Spleen (tissue), 11 donors: ENCODE data around the gene AGBL1. TPM values are rescaled to one million over a fixed set of nuclear protein-coding genes. Genes with fewer than 3 reads are reported as not detected.

ENCODE experiments used
- DNase-seq: peaks from one replicate; pipeline ENCODE4 v3.0.0-alpha.2; 2020
- H3K27ac ChIP-seq, 8 donors: fragments of 200-600 bp; sonication (generic) in 7 of 8; 1 replicate in 4 of 8; 2 replicates in 4 of 8; pipeline versions ENCODE4 v1.5.0 to v1.8.0; 2016 to 2021; ENCODE audit warnings: inconsistent platforms in 4 of 8, mild to moderate bottlenecking in 4 of 8, moderate library complexity in 1 of 8
- H3K27me3 ChIP-seq, 7 donors: fragments of 200-600 bp; sonication (generic) in 6 of 7; replicated peaks in 1 of 7; 1 replicate in 4 of 7; 2 replicates in 3 of 7; pipeline versions ENCODE4 v1.5.0 to v1.8.0; 2016 to 2021; ENCODE audit warnings: inconsistent platforms in 3 of 7, mild to moderate bottlenecking in 1 of 7
- H3K36me3 ChIP-seq, 6 donors: fragments of 200-600 bp; sonication (generic) in 5 of 6; 1 replicate in 4 of 6; 2 replicates in 2 of 6; pipeline versions ENCODE4 v1.5.0 to v1.8.0; 2016 to 2021; ENCODE audit warnings: inconsistent platforms in 2 of 6
- H3K4me1 ChIP-seq, 6 donors: fragments of 200-600 bp; sonication (generic) in 5 of 6; 1 replicate in 3 of 6; 2 replicates in 3 of 6; pipeline versions ENCODE4 v1.5.0 to v1.8.0; 2016 to 2021; ENCODE audit warnings: inconsistent platforms in 3 of 6
- H3K4me3 ChIP-seq, 8 donors: fragments of 200-600 bp; sonication (generic) in 7 of 8; 1 replicate in 4 of 8; 2 replicates in 4 of 8; pipeline versions ENCODE4 v1.5.0 to v1.8.0; 2016 to 2021; ENCODE audit warnings: inconsistent platforms in 4 of 8, mild to moderate bottlenecking in 4 of 8, moderate library complexity in 2 of 8
- H3K9me3 ChIP-seq, 8 donors: fragments of 200-600 bp; sonication (generic) in 7 of 8; 1 replicate in 4 of 8; 2 replicates in 4 of 8; pipeline versions ENCODE4 v1.5.0 to v1.8.0; 2016 to 2021; ENCODE audit warnings: inconsistent platforms in 4 of 8
- CTCF ChIP-seq, 11 experiments: fragments of 200-600 bp in 7 of 11; fragments of 450-650 bp in 4 of 11; sonication (generic) in 4 of 11; IDR thresholded peaks in 8 of 11; conservative IDR thresholded peaks in 3 of 11; 1 replicate in 7 of 11; 2 replicates in 4 of 11; pipeline versions ENCODE4 v1.4.0 to v1.8.0; 2016 to 2021; ENCODE audit warnings: antibody characterized with exemption in 11 of 11, inconsistent platforms in 4 of 11, mild to moderate bottlenecking in 1 of 11
- POLR2A ChIP-seq, 3 donors: fragments of 450-650 bp; IDR thresholded peaks; one replicate each; pipeline ENCODE4 v1.5.1; 2017; ENCODE audit warnings: antibody characterized with exemption in 3 of 3, mild to moderate bottlenecking in 1 of 3
- POLR2AphosphoS5 ChIP-seq, 3 donors: sonication (generic); formaldehyde crosslinking; IDR thresholded peaks; one replicate each; pipeline ENCODE4 v1.5.1; 2017; ENCODE audit warnings: antibody characterized with exemption in 3 of 3
- WGBS, 5 donors: extraction: QIAGEN DNeasy Blood & Tissue Kit in 3 of 5; methylation state at CpG; one replicate each; pipeline versions ENCODE4 v1.1.5 to v1.1.7; 2013 to 2018; 5-methylcytosine and 5-hydroxymethylcytosine counted together
- intact Hi-C: fragments of 100-400 bp; cut with DNase I; formaldehyde crosslinking; loops from one replicate; pipeline ENCODE4 v1.15.0; 2023; ENCODE audit warnings: low total_unique reads
- polyA plus RNA-seq, 3 donors: library from polyadenylated mRNA; stranded (reverse); fragments of 200-250 nt; gene quantifications; one replicate each; pipeline ENCODE4 v1.2.1, GENCODE V29; 2013
- total RNA-seq, 7 donors: library from RNA; depleted of rRNA in 3 of 7; stranded (reverse); fragments of >200 nt in 3 of 7; fragmentation: NEBNext Ultra II Directional in 4 of 7; extraction: Animal tissue kit (Norgen Biotek cat#: 25700) in 4 of 7; gene quantifications; one replicate each; pipeline versions ENCODE4 v1.1.0 to v1.2.1, GENCODE V29; 2016 to 2021
- donor health status: healthy with polysubstance abuse.
- donor health status: DM: no; HTN: no; CAD: no; lungs with moderate emphysema.
- donor health status: DM: no; HTN: no; CAD: no.
- donor health status: Bipolar disorder and iron deficiency.
- donor health status: healthy.
- donor health status: DM: no; HTN: no; CAD: no.
- donor health status: DM: yes; HTN: yes; CAD: no.

The AGBL1 gene
- total and polyA plus RNA-seq, 10 donors: not detected

- Histone ChIP-seq H3K27me3 (peaks cover 0 to 4% (median 0%) of the 10 kb centered on the region in 7 donors), H3K27ac (no peak overlapping the region), H3K9me3 (no peaks in the 10 kb centered on the region), H3K4me1 (peaks cover 0 to 18% (median 0%) of the 10 kb centered on the region in 6 donors), H3K36me3 (no peaks in the 10 kb centered on the region), H3K4me3 (no peak overlapping the region)
- intact Hi-C loops: no loop called here
- DNase-seq: no peak
- 25 to 41% (median 37%) methylated on average over 4 of the region's 4 CpGs for WGBS, 5 donors
- TF ChIP-seq CTCF (IDR thresholded peaks at IDR 0.05 in 8 of 11, conservative IDR thresholded peaks at IDR 0.05 in 3 of 11) (no peak), POLR2AphosphoS5 (IDR thresholded peaks at IDR 0.05) (no peak), POLR2A (IDR thresholded peaks at IDR 0.05) (no peak)
These were observed 839.9 kb downstream of the AGBL1 start for GRCh38 chr15:86919581-86919980.

GRCh38 chr15:86929461-86929860 lies 849.8 kb downstream of the AGBL1 start:
- DNase-seq: no peak
- no peaks in the 10 kb centered on the region for H3K4me1 ChIP-seq
- WGBS, 5 donors: 80 to 92% (median 86%) methylated on average over 2 of the region's 2 CpGs
- no peak overlapping the region for H3K27ac ChIP-seq
- H3K4me3 ChIP-seq: no peak overlapping the region
- H3K9me3 ChIP-seq: no peaks in the 10 kb centered on the region
- TF ChIP-seq POLR2AphosphoS5 (IDR thresholded peaks at IDR 0.05) (no peak), POLR2A (IDR thresholded peaks at IDR 0.05) (no peak), CTCF (IDR thresholded peaks at IDR 0.05 in 8 of 11, conservative IDR thresholded peaks at IDR 0.05 in 3 of 11) (no peak)
- no peaks in the 10 kb centered on the region for H3K36me3 ChIP-seq
- H3K27me3 ChIP-seq: no peaks in the 10 kb centered on the region
- intact Hi-C loops: no loop called here

- H3K27me3 ChIP-seq: no peaks in the 10 kb centered on the region
- 78 to 90% (median 81%) methylated on average over 4 of the region's 4 CpGs for WGBS, 5 donors
- H3K27ac ChIP-seq: no peak overlapping the region
- no peak overlapping the region for H3K4me3 ChIP-seq
- H3K4me1 ChIP-seq: no peaks in the 10 kb centered on the region
- intact Hi-C loops: no loop called here
- H3K36me3 ChIP-seq: no peaks in the 10 kb centered on the region
- H3K9me3 ChIP-seq: peaks cover 0 to 6% (median 2%) of the 10 kb centered on the region in 8 donors
- TF ChIP-seq CTCF (IDR thresholded peaks at IDR 0.05 in 8 of 11, conservative IDR thresholded peaks at IDR 0.05 in 3 of 11) (no peak), POLR2A (IDR thresholded peaks at IDR 0.05) (no peak), POLR2AphosphoS5 (IDR thresholded peaks at IDR 0.05) (no peak)
- DNase-seq: no peak
These were observed 852.8 kb downstream of the AGBL1 start for GRCh38 chr15:86932456-86932855.

- intact Hi-C loops: no loop called here
- TF ChIP-seq CTCF (IDR thresholded peaks at IDR 0.05 in 8 of 11, conservative IDR thresholded peaks at IDR 0.05 in 3 of 11): no peak
- TF ChIP-seq POLR2A (IDR thresholded peaks at IDR 0.05): no peak
- TF ChIP-seq POLR2AphosphoS5 (IDR thresholded peaks at IDR 0.05): no peak
- WGBS, 5 donors: 66 to 73% (median 69%) methylated on average over 8 of the region's 8 CpGs
- no peaks in the 10 kb centered on the region for H3K27me3 ChIP-seq
- no peak overlapping the region for H3K27ac ChIP-seq
- no peaks in the 10 kb centered on the region for H3K4me1 ChIP-seq
- H3K9me3 ChIP-seq: peaks cover 0 to 6% (median 2%) of the 10 kb centered on the region in 8 donors
- no peaks in the 10 kb centered on the region for H3K36me3 ChIP-seq
- DNase-seq: no peak
- no peak overlapping the region for H3K4me3 ChIP-seq
These were observed 856.2 kb downstream of the AGBL1 start for GRCh38 chr15:86935841-86936240.
